NCI-H2227 treated with DMSO at 0.1 percent for 48 hours (cell line): Measurements from ENCODE around the gene HDAC9.
A peak's percentile ranks its signal among the peaks of the same experiment; 100 is the strongest.

Source experiments
- DNase-seq: peaks from one replicate; lab custom pipeline; 2025; lab: John Stamatoyannopoulos, UW

Gene HDAC9

GRCh38 chr7:18659746-18660145 lies 164.2 kb downstream of the HDAC9 start:
- DNase-seq: no peak

DNA sequence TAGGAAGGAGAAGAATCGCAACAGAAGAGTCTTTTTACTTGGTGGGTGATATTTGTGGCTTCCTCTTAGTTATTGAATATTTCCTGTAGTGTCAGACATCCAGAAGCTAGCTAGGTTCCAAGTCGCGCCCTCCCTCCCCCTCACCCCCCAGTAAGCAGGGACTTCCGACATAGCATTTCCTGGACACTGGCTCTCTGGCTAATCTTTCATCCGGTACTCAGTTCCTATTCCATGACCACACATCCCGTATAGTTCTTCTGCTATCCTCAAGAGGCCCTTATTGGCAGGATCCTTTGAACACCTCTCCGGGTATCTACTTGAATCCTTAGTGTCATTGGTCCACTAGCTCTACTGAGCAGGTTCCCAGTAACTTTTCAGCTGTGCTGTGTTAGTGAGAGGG lies 167.8 kb downstream of the HDAC9 start:
- no peak for DNase-seq

- DNase-seq: peak; percentile 49
Measured at GRCh38 chr7:18666107-18666728, 170.7 kb downstream of the HDAC9 start.

DNA sequence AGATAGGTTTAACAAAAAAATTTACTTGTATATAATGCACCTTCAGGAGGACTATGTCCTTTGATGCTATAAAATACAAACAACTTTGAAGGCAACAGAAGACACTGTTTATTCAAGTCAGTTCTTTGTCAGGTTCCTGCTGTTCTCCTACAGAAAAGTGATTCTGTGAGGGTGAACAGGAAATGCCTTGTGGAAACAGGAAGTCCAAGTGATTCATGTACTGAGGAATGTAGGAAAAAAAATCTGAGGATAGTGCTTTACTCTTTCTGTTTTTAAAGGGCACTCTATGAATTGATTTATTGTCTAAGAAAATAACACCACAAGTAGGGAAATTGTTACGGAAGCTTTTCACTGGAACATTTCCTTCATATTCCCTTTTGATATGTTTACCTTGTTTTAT lies 171.9 kb downstream of the HDAC9 start:
- no peak for DNase-seq

- DNase-seq: no peak
Measured at GRCh38 chr7:18671176-18671575, 175.6 kb downstream of the HDAC9 start.

GRCh38 chr7:18675579-18675978 lies 180.0 kb downstream of the HDAC9 start:
- DNase-seq: no peak

- no peak for DNase-seq
Measured at GRCh38 chr7:18679261-18679660, 183.7 kb downstream of the HDAC9 start.

DNA sequence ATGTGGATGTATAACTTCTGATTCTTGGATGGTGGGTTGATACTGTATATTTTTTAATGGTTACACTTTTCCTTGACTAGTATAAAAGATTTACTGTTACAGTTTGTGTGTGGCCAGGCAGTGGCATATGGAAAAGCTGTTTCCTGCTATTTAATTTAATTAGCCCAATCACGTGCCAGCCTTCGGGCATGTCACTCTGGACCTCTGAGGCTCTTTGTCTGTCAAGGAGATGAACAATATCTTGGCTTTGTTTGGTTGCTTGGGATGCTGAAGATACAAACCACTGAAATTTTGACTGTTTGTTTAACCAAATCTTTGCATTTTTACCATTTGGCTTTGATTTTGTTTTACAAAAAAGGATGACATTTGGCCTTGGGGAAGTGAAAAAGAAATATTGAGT lies 185.0 kb downstream of the HDAC9 start:
- DNase-seq: no peak

DNA sequence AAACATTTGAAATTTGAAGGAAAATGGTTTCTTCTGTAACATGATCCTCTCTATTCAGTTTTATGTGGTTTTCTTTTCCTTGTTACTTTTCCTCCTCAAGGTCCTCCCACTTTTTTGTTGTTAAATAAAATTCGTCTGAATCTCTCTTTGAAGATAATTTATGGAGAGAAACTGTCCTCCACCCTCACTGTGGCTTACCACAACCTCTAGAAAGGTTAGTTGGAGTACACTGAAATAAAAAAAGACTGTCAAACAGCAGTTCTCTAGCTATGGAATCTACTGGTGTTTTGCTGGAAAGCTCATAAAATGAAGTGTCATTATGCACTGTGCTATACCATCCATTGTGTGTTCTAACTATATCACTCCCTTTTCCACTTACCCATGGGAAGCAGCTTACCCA lies 189.4 kb downstream of the HDAC9 start:
- DNase-seq: no peak

- no peak for DNase-seq
Measured at GRCh38 chr7:18685971-18686370, 190.4 kb downstream of the HDAC9 start.

DNA sequence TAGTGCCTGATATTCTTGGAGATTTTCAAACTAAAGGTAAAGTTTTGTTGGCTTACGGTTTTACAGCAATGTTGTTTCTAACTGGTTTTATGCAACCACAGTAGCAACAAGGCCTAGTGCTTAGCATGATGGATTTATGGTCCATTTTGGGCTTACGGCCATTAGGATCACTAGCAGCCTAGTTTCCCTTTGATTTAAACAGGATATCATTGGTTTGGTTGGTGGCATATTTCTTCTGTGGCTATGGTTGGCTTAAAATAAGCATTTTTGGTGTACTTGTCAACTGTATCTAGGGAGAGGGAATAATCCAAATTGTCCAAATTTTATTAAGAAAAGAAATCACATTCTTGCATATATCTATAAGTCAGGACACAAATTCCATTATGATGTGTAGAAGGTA lies 194.0 kb downstream of the HDAC9 start:
- DNase-seq: no peak

- DNase-seq: no peak
Measured at GRCh38 chr7:18693406-18693805, 197.9 kb downstream of the HDAC9 start.

GRCh38 chr7:18693816-18694215 lies 198.3 kb downstream of the HDAC9 start:
- no peak for DNase-seq

- no peak for DNase-seq
Measured at GRCh38 chr7:18694484-18694883, 198.9 kb downstream of the HDAC9 start.

DNA sequence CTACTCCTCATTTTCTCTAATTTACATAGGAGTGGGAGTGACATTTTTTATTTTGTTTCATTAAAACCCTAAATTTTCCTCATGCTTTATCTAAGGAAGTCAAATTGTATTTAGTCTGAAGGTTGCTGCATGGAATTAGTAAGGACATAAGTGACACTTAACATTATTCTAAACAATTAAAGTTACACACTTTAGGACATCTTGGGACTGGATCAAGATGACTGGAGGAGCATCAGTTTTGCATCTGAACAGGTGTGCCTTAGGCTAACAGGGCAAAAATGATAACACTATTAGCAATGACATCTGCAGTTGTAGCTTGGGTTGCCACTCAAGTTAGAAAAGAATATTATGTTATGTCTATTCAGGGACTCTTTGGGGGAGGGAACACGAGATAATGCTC lies 199.4 kb downstream of the HDAC9 start:
- no peak for DNase-seq

DNA sequence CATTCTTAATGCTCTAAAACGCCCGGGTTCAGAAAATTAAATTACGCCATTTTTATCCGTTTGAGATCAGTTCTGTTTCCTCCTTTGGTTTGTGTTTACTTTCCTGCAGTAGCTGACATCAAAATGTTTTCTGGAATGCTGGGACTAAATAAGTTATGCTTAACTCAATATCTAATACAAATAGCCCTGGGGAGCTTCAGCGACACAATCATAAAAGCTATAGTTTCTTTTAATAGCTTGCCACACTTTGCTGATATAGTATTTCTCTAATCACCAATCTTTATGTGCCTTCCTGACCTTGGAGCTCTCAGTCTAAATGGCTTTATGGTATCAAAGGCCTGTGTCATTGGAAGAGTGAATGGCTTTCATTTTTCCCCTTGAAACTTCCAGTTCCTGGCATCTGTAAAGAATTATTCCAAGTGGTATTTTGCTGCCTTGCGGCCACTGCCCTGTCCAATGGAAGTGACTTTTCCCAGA lies 202.7 kb downstream of the HDAC9 start:
- no peak for DNase-seq

DNA sequence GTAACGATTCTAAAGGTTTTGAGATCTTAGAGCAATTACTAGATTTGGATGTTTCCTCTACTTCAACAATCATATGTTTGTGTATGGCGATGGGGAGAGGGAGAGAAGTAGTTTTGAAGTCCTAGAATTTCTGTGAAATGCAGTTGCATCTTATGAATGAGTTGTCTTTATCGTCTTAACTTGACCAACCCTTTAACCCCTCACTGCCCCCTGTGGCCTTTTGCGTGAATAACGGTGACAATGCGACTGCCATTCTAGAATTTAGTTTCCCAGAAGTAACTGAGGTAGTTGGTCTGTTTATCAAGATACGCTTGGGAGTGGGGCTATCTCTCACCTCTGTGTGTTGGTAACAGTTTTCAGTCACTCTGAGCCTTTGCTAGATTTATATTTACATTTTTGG lies 204.6 kb downstream of the HDAC9 start:
- DNase-seq: no peak

GRCh38 chr7:18702071-18702829 lies 206.7 kb downstream of the HDAC9 start:
- no peak for DNase-seq

DNA sequence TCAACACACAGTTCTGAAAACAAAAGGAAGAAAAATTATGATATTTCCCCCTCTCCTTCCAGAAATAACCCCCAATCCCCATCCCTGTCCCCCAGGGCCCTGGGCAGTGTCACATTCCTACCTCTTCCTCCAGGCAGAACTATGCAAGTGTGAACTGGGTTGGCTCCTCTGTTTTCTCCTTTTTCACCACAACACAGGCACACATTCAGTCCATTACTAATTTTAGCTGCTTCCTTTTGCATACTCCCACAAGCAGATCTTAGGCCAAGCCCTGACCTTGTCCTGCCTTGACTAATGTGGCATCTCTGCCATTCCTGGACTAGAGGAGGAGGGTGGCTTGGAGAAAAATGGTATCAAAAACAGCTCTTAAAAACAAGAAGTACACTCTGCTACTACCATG lies 208.1 kb downstream of the HDAC9 start:
- DNase-seq: no peak

DNA sequence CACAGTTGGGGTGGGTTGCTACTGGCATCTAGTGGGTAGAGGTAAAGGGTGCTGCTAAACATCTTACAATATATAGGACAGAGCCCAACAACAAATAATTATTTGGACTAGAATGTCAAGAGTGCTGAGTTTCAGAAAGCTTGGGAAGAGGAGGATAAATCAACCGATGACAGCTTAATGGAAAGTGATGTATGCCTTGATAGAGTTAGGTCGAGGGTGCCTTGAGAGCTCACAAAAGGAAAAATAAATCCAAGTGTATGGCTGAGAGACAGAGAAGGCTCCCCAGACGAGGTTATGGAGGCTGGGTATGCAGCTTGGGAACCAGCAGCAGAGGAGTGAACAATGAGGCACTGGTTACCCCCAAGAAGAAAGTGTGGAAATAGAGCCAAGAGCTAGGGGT lies 211.1 kb downstream of the HDAC9 start:
- DNase-seq: peak; percentile 88

- no peak for DNase-seq
Measured at GRCh38 chr7:18708204-18708603, 212.7 kb downstream of the HDAC9 start.

DNA sequence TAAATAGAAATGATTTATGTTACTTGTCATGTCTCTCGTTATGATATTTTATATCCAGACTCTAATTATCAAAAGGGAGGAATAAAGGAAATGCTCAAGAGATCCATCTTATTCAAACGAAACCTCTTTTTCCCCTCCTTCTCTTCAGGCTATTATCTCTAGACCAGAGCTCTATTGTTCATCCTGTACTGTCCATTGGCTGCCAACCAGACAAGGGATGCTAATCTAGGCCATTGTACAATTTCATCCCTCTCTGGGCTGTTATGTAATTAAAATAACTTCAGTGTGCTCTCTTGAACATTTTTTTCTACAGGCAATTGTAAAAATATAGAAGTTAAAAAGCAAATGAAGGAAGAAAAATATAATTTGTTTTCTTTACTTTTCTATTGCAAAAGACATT lies 220.4 kb downstream of the HDAC9 start:
- DNase-seq: peak; percentile 10

- no peak for DNase-seq
Measured at GRCh38 chr7:18721429-18721828, 225.9 kb downstream of the HDAC9 start.

GRCh38 chr7:18724318-18724717 lies 228.8 kb downstream of the HDAC9 start:
- no peak for DNase-seq
